Transverse colon (tissue), 4 donors: Measurements from ENCODE around the gene SMYD1.

ENCODE experiments used
- CTCF ChIP-seq, 5 experiments: fragments of 200-600 bp in 3 of 5; fragments of 450-650 bp in 2 of 5; sonication (generic) in 3 of 5; IDR thresholded peaks; 1 replicate in 2 of 5; 2 replicates in 3 of 5; pipeline ENCODE4 v1.5.1; 2016 to 2017; ENCODE audit warnings: antibody characterized with exemption in 5 of 5, inconsistent platforms in 3 of 5, mild to moderate bottlenecking in 2 of 5, moderate library complexity in 1 of 5
- EP300 ChIP-seq: sonication (generic); formaldehyde crosslinking; IDR thresholded peaks from one replicate; pipeline ENCODE4 v1.6.1; 2017; ENCODE audit warnings: antibody characterized with exemption, low read depth
- POLR2AphosphoS5 ChIP-seq, 3 donors: sonication (generic); formaldehyde crosslinking; IDR thresholded peaks; one replicate each; pipeline ENCODE4 v1.6.1; 2016; ENCODE audit warnings: antibody characterized with exemption in 3 of 3

- TF ChIP-seq POLR2AphosphoS5 (IDR thresholded peaks at IDR 0.05): no peak
- TF ChIP-seq EP300: no peak
- TF ChIP-seq CTCF (IDR thresholded peaks at IDR 0.05): no peak
Measured at GRCh38 chr2:88099798-88100488, 32.3 kb downstream of the SMYD1 start.
